GM23248 (cell line): ENCODE measurements around the gene KLF7.

Experiments used
- EZH2 ChIP-seq: fragments of 200-600 bp; sonication (generic); IDR thresholded peaks from 2 replicates; pipeline ENCODE4 v1.6.1; 2018; ENCODE audit warnings: antibody characterized with exemption, mild to moderate bottlenecking; ENCODE audit not compliant: insufficient read depth, poor library complexity, severe bottlenecking
- EZH2phosphoT487 ChIP-seq: fragments of 200-600 bp; sonication (generic); IDR thresholded peaks from 2 replicates; pipeline ENCODE4 v1.6.1; 2018; ENCODE audit warnings: antibody characterized with exemption, moderate library complexity, mild to moderate bottlenecking, low read depth; ENCODE audit not compliant: insufficient read depth

DNA sequence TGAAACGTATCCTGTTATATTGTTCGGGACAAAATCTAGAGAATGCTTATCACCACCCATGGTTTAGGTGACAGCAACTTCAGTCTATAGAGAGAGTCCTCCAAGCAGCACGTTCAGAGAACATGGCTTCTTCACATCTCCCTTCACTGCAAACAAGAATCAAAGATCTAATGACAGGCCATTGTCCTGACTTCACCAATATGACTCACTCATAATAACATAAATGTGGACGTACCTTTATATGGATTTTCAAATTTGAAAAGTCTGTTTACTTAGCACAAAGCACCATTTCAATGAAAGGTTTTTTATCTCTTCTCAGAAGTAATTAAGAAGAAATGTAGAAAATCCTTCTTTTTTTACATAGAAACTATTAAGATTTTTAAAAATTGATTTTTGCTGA, 46.7 kb downstream of the KLF7 start:
- TF ChIP-seq EZH2 (no peak), EZH2phosphoT487 (no peak)
